Upper lobe of left lung (tissue), 6 donors: ENCODE measurements around the gene MED31. TPM values are rescaled to one million over a fixed set of nuclear protein-coding genes. Genes with fewer than 3 reads are reported as not detected.
A peak's percentile ranks its signal among the peaks of the same experiment; 100 is the strongest.
"Not testable (repeated sequence)": the region's sequence is repeated elsewhere in the genome, so short reads cannot be mapped to it uniquely, and the experiment has no call there.

Source experiments
- ATAC-seq, 2 donors: fragments of 200-7000 bp; cut with Tn5 transposase; one replicate each; pipeline ENCODE4 v1.9.1; 2022; ENCODE audit warnings: mild to moderate bottlenecking in 2 of 2, moderate library complexity in 2 of 2; ENCODE audit not compliant: low FRiP score in 2 of 2
- DNase-seq, 2 donors: peaks; one replicate each; pipeline ENCODE4 v3.0.0-alpha.2; 2019 to 2020
- H3K27ac ChIP-seq, 4 donors: fragments of 200-600 bp; sonication (generic); one replicate each; pipeline ENCODE4 v1.5.1; 2016 to 2019
- H3K27me3 ChIP-seq, 4 donors: fragments of 200-600 bp; sonication (generic); one replicate each; pipeline ENCODE4 v1.5.1; 2017 to 2019
- H3K36me3 ChIP-seq, 4 donors: fragments of 200-600 bp; sonication (generic); one replicate each; pipeline ENCODE4 v1.5.1; 2016 to 2019
- H3K4me1 ChIP-seq, 4 donors: fragments of 200-600 bp; sonication (generic); one replicate each; pipeline ENCODE4 v1.5.1; 2018 to 2019
- H3K4me3 ChIP-seq, 4 donors: fragments of 200-600 bp; sonication (generic); one replicate each; pipeline ENCODE4 v1.5.1; 2017 to 2019; ENCODE audit warnings: mild to moderate bottlenecking in 2 of 4, moderate library complexity in 1 of 4
- H3K9me3 ChIP-seq, 4 donors: fragments of 200-600 bp; sonication (generic); one replicate each; pipeline ENCODE4 v1.5.1; 2018 to 2019
- EP300 ChIP-seq, 4 donors: sonication (generic); formaldehyde crosslinking; IDR thresholded peaks; one replicate each; pipeline ENCODE4 v1.5.1; 2017; ENCODE audit warnings: antibody characterized with exemption in 4 of 4, control low read depth in 2 of 4
- POLR2A ChIP-seq, 4 donors: fragments of 450-650 bp; IDR thresholded peaks; one replicate each; pipeline ENCODE4 v1.5.1; 2016 to 2017; ENCODE audit warnings: antibody characterized with exemption in 4 of 4, mild to moderate bottlenecking in 2 of 4
- POLR2AphosphoS5 ChIP-seq, 2 donors: sonication (generic); formaldehyde crosslinking; IDR thresholded peaks; one replicate each; pipeline ENCODE4 v1.5.1; 2017; ENCODE audit warnings: antibody characterized with exemption in 2 of 2
- WGBS, 2 donors: methylation state at CpG; one replicate each; pipeline ENCODE4 v1.1.5; 2017 to 2018; 5-methylcytosine and 5-hydroxymethylcytosine counted together
- total RNA-seq, 6 donors: library from RNA; depleted of rRNA in 4 of 6; stranded (reverse); fragments of >200 nt in 4 of 6; gene quantifications; one replicate each; pipeline versions ENCODE4 v1.1.0 to v1.2.1, GENCODE V29; 2016 to 2021
- TF ChIP-seq, protein P1 (sequence below), 6 experiments: fragments of 450-650 bp in 4 of 6; fragments of 200-600 bp in 2 of 6; sonication (generic) in 2 of 6; IDR thresholded peaks; one replicate each; pipeline ENCODE4 v1.5.1; 2016 to 2019; ENCODE audit warnings: antibody characterized with exemption in 6 of 6
- donor health status: DM: no; HTN: no; CAD: no; lungs with moderate emphysema.
- donor health status: DM: no; HTN: yes; CAD: no; lungs with severe emphysema.

The MED31 gene
- total RNA-seq, 6 donors from 2014 or later: 1.8 to 22.9 (median 13.2) TPM

DNA sequence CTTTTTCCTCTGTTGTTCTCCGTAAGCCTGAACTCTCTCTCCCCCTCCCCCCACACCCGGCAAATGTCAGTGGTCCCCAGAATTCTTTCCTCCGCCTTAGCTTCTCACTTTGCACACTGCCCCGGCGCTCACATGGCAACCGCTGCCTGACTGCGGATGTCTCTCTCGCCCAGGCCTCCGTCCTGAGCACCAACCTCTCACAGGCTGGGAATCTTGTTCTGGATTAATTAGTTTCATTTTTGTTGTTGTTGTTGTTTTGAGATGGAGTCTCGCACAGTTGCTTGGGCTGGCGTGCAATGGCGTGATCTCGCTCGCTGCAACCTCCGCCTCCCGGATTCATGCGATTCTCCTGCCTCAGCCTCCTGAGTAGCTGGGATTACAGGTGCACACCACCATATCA, 16.8 kb upstream of the MED31 start:
- no peaks in the 10 kb centered on the region for H3K27me3 ChIP-seq
- H3K4me1 ChIP-seq: no peaks in the 10 kb centered on the region
- H3K4me3 ChIP-seq: no peak overlapping the region
- no peak for ATAC-seq
- no peaks in the 10 kb centered on the region for H3K36me3 ChIP-seq
- TF ChIP-seq, protein P1, sequence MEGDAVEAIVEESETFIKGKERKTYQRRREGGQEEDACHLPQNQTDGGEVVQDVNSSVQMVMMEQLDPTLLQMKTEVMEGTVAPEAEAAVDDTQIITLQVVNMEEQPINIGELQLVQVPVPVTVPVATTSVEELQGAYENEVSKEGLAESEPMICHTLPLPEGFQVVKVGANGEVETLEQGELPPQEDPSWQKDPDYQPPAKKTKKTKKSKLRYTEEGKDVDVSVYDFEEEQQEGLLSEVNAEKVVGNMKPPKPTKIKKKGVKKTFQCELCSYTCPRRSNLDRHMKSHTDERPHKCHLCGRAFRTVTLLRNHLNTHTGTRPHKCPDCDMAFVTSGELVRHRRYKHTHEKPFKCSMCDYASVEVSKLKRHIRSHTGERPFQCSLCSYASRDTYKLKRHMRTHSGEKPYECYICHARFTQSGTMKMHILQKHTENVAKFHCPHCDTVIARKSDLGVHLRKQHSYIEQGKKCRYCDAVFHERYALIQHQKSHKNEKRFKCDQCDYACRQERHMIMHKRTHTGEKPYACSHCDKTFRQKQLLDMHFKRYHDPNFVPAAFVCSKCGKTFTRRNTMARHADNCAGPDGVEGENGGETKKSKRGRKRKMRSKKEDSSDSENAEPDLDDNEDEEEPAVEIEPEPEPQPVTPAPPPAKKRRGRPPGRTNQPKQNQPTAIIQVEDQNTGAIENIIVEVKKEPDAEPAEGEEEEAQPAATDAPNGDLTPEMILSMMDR (IDR thresholded peaks at IDR 0.05): no peak
- TF ChIP-seq POLR2A (IDR thresholded peaks at IDR 0.05) (no peak), EP300 (IDR thresholded peaks at IDR 0.05) (no peak), POLR2AphosphoS5 (IDR thresholded peaks at IDR 0.05) (no peak)
- peak in 1 of 2 donors; percentile 42 for DNase-seq
- no peaks in the 10 kb centered on the region for H3K9me3 ChIP-seq
- no peak overlapping the region for H3K27ac ChIP-seq
- WGBS, 2 donors: 75 to 90% methylated on average over 17 of the region's 17 CpGs

DNA sequence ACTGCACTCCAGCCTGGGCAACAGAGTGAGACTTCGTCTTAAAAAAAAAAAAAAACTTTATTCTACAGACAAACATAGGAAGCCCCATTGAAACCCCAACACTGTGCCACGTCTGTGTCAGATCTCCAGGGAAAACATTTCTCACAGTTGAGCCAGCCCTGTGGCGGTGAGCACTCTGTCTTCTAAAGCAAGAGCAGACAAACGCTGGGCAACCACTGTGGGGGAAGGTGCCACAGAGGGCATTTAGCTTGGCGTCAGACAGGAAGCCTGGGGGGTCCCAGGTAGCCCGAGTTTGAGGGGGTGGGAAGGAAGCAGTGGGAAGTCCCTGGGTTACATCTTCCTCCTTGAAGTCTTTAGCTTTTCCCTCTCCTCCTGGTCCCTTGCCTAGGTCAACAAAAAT, 16.1 kb upstream of the MED31 start:
- TF ChIP-seq POLR2A (IDR thresholded peaks at IDR 0.05) (no peak), POLR2AphosphoS5 (IDR thresholded peaks at IDR 0.05) (no peak), EP300 (IDR thresholded peaks at IDR 0.05) (no peak)
- TF ChIP-seq, protein P1 (IDR thresholded peaks at IDR 0.05): no peak
- no peaks in the 10 kb centered on the region for H3K27me3 ChIP-seq
- no peaks in the 10 kb centered on the region for H3K4me1 ChIP-seq
- no peaks in the 10 kb centered on the region for H3K9me3 ChIP-seq
- H3K36me3 ChIP-seq: no peaks in the 10 kb centered on the region
- ATAC-seq (no peak), DNase-seq (no peak)
- 49 to 60% methylated on average over 6 of the region's 6 CpGs for WGBS, 2 donors
- no peak overlapping the region for H3K4me3 ChIP-seq
- no peak overlapping the region for H3K27ac ChIP-seq

DNA sequence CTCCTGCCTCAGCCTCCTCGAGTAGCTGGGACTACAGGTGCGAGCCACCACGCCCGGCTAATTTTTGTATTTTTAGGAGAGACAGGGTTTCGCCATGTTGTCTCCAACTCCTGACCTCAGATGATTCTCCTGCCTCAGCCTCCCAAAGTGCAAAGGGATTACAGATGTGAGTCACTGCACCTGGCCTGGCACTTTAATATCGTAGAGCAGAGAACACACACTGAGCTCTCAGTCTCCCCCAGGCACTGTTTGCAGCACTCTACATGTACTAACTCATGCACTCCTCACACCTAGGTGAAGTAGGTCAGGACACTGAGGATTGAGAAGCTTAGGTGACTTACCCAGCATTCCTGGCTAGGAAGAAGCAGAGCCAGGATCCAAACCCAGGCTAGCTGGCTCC, 15.2 kb upstream of the MED31 start:
- Histone ChIP-seq H3K4me3 (no peak overlapping the region), H3K36me3 (no peaks in the 10 kb centered on the region), H3K4me1 (no peaks in the 10 kb centered on the region), H3K27ac (no peak overlapping the region), H3K9me3 (no peaks in the 10 kb centered on the region), H3K27me3 (no peaks in the 10 kb centered on the region)
- DNase-seq (no peak), ATAC-seq (no peak)
- 93 to 96% methylated on average over 6 of the region's 6 CpGs for WGBS, 2 donors
- no peak for TF ChIP-seq EP300 (IDR thresholded peaks at IDR 0.05)
- TF ChIP-seq POLR2AphosphoS5 (IDR thresholded peaks at IDR 0.05): no peak

DNA sequence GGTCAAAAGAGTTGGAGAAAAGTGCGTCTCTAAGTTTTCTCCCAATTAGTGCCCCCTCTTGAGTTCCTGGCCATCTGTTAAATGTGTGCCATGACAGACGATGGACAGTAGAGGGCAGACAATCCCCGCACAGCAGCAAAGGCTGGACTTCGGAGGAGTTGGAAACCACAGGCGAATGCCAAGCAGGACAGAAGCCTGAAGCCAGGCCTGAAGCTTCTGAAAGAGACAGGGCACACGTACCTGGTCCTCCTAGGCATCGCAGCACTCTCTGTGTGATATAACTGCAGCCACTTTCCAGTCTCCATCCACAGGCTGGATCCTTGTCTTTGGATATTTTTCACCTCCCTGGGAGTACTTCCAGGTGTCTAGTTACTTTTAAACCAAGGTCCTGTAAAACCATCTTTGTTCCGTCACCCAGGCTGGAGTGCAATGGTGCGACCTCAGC, 14.7 kb upstream of the MED31 start:
- DNase-seq: peak in 1 of 2 donors; percentile 73
- no peaks in the 10 kb centered on the region for H3K9me3 ChIP-seq
- peaks cover 0 to 1% (median 0%) of the 10 kb centered on the region in 4 donors for H3K4me1 ChIP-seq
- no peak overlapping the region for H3K4me3 ChIP-seq
- no peaks in the 10 kb centered on the region for H3K36me3 ChIP-seq
- peak; percentile 84 to 96 for ATAC-seq
- no peaks in the 10 kb centered on the region for H3K27me3 ChIP-seq
- no peak overlapping the region for H3K27ac ChIP-seq
- WGBS, 2 donors: 17 to 18% methylated on average over 9 of the region's 9 CpGs
- TF ChIP-seq EP300 (IDR thresholded peaks at IDR 0.05) (no peak), POLR2AphosphoS5 (IDR thresholded peaks at IDR 0.05) (no peak), POLR2A (IDR thresholded peaks at IDR 0.05) (no peak)
- TF ChIP-seq, protein P1 (IDR thresholded peaks at IDR 0.05): peak; percentile 69 to 85 (median 81)

DNA sequence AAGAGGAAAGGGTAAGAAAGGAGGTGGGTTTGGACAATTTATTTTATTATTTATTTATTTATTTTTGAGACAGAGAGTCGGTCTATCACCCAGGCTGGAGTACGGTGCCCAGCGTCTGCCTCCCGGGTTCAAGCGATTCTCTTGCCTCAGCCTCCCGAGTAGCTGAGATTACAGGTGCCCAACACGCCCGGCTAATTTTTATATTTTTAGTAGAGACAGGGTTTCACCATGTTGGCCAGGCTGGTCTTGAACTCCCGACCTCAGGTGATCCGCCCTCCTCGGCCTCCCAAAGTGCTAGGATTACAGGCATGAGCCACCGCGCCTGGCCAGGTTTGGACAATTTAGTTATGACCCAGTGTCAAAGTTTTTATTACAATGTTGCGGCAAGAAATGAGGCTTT, 11.8 kb upstream of the MED31 start:
- not testable (repeated sequence) for H3K27ac ChIP-seq, H3K36me3 ChIP-seq, H3K9me3 ChIP-seq, H3K4me1 ChIP-seq, H3K27me3 ChIP-seq, DNase-seq, ATAC-seq, H3K4me3 ChIP-seq
- WGBS, 2 donors: 92 to 93% methylated on average over 14 of the region's 14 CpGs

DNA sequence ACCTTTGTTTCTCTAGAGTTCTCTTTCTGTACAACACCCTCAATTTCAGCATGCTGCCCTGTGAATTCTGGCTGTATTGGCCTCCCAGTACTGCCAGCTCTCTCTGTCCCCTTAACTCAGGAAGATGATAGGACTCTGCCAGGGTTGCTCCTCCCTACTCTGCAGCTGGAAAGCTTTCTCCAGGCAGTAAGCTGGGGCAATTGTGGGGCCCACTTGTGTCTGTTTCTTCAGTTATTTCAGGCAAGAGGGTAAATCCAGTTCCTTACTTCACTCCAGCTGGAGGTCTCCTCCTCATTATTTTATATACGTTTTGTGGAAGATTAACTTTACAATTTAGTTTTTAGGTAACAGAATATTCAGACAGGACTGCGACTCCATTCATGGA, 10.1 kb upstream of the MED31 start:
- H3K27ac ChIP-seq: no peak overlapping the region
- DNase-seq: no peak
- no peaks in the 10 kb centered on the region for H3K27me3 ChIP-seq
- no peaks in the 10 kb centered on the region for H3K36me3 ChIP-seq
- H3K4me3 ChIP-seq: no peak overlapping the region
- 74 to 81% methylated on average over 2 of the region's 2 CpGs for WGBS, 2 donors
- no peaks in the 10 kb centered on the region for H3K9me3 ChIP-seq
- H3K4me1 ChIP-seq: peaks cover 0 to 12% (median 3%) of the 10 kb centered on the region in 4 donors
- TF ChIP-seq, protein P1 (IDR thresholded peaks at IDR 0.05): no peak
- TF ChIP-seq POLR2AphosphoS5 (IDR thresholded peaks at IDR 0.05): no peak
- TF ChIP-seq POLR2A (IDR thresholded peaks at IDR 0.05): no peak
- TF ChIP-seq EP300 (IDR thresholded peaks at IDR 0.05): no peak
- ATAC-seq: no peak
